ENCODE results near the gene F2R.
A peak's percentile ranks its signal among the peaks of the same experiment; 100 is the strongest.

Gene F2R

GRCh38 chr5:76718381-76718832 is 2.5 kb downstream of the F2R start:
- H3K4me1 Mint-ChIP-seq: peaks cover 38% of the 10 kb centered on the region
- DNase-seq: no peak
- no peaks in the 10 kb centered on the region for H3K9me3 Mint-ChIP-seq
- no peak overlapping the region for H3K27ac Mint-ChIP-seq
- peaks cover 53% of the 10 kb centered on the region for H3K27me3 Mint-ChIP-seq
- CTCF ChIA-PET: interaction anchor here (7.5 kb wide), 1 partner anchor 57 kb away, joined by 54 read pairs; no protein-coding TSS in a partner anchor
- H3K4me3 Mint-ChIP-seq: no peak overlapping the region
- H3K36me3 Mint-ChIP-seq: no peaks in the 10 kb centered on the region

GRCh38 chr5:76718880-76719279 is 3.0 kb downstream of the F2R start:
- no peak overlapping the region for H3K4me3 Mint-ChIP-seq
- H3K4me1 Mint-ChIP-seq: peaks cover 34% of the 10 kb centered on the region
- H3K36me3 Mint-ChIP-seq: no peaks in the 10 kb centered on the region
- DNase-seq: no peak
- no peak overlapping the region for H3K27ac Mint-ChIP-seq
- no peaks in the 10 kb centered on the region for H3K9me3 Mint-ChIP-seq
- CTCF ChIA-PET: interaction anchor here (7.5 kb wide), 1 partner anchor 56 kb away, joined by 54 read pairs; no protein-coding TSS in a partner anchor
- H3K27me3 Mint-ChIP-seq: peaks cover 49% of the 10 kb centered on the region

- H3K27me3 Mint-ChIP-seq: peaks cover 27% of the 10 kb centered on the region
- peaks cover 16% of the 10 kb centered on the region for H3K4me1 Mint-ChIP-seq
- CTCF ChIA-PET: interaction anchor here (7.5 kb wide), 1 partner anchor 54 kb away, joined by 54 read pairs; no protein-coding TSS in a partner anchor
- H3K27ac Mint-ChIP-seq: peak overlapping the region; percentile 8
- DNase-seq: no peak
- no peaks in the 10 kb centered on the region for H3K9me3 Mint-ChIP-seq
- H3K36me3 Mint-ChIP-seq: no peaks in the 10 kb centered on the region
- H3K4me3 Mint-ChIP-seq: no peak overlapping the region
Observed at GRCh38 chr5:76720988-76721569, 5.2 kb downstream of the F2R start.

DNA sequence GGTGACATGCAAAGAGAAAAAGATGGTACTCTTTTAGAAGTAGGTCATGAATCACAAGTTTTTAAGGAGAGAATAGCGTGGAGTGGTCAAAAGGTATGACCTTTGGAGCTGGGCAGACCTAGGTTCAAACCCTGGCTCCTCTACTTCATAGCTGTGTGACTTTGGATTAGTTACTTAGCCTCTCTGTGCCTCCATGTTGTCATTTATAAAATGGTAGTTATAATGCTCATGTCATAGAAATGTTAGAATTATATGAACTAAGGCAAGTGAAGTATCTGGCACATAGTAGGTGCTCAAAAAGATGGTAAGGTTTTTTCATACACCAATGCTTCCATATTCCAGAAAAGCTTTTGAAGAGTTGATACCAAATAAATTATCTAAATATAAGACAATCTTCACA is 7.3 kb downstream of the F2R start:
- H3K4me1 Mint-ChIP-seq: peaks cover 5% of the 10 kb centered on the region

GRCh38 chr5:76723906-76724305 is 8.0 kb downstream of the F2R start:
- no peak for DNase-seq
- no peaks in the 10 kb centered on the region for H3K36me3 Mint-ChIP-seq
- H3K9me3 Mint-ChIP-seq: peaks cover 2% of the 10 kb centered on the region
- H3K27ac Mint-ChIP-seq: no peak overlapping the region
- peaks cover 5% of the 10 kb centered on the region for H3K27me3 Mint-ChIP-seq
- H3K4me3 Mint-ChIP-seq: no peak overlapping the region
- H3K4me1 Mint-ChIP-seq: peaks cover 3% of the 10 kb centered on the region
- CTCF ChIA-PET: no interaction called here

More for the DNA sequence above, 7.3 kb downstream of the F2R start:
- Mint-ChIP-seq H3K4me3 (no peak overlapping the region), H3K36me3 (no peaks in the 10 kb centered on the region), H3K9me3 (peaks cover 1% of the 10 kb centered on the region), H3K27me3 (peaks cover 8% of the 10 kb centered on the region), H3K27ac (no peak overlapping the region)
- CTCF ChIA-PET: interaction anchor here (1.9 kb wide), 2 partner anchors 13 to 51 kb away, joined by 5 to 6 read pairs; no protein-coding TSS in a partner anchor
- no peak for DNase-seq

- peaks cover 3% of the 10 kb centered on the region for H3K4me1 Mint-ChIP-seq
- peaks cover 12% of the 10 kb centered on the region for H3K9me3 Mint-ChIP-seq
- H3K27ac Mint-ChIP-seq: no peak overlapping the region
- DNase-seq: no peak
- H3K4me3 Mint-ChIP-seq: no peak overlapping the region
- CTCF ChIA-PET: no interaction called here
- peaks cover 9% of the 10 kb centered on the region for H3K36me3 Mint-ChIP-seq
- no peaks in the 10 kb centered on the region for H3K27me3 Mint-ChIP-seq
Observed at GRCh38 chr5:76724871-76725270, 8.9 kb downstream of the F2R start.

GRCh38 chr5:76728965-76729364 is 13.0 kb downstream of the F2R start:
- Mint-ChIP-seq H3K27ac (no peak overlapping the region), H3K9me3 (peaks cover 21% of the 10 kb centered on the region), H3K27me3 (peaks cover 5% of the 10 kb centered on the region), H3K4me3 (no peak overlapping the region), H3K36me3 (peaks cover 16% of the 10 kb centered on the region), H3K4me1 (no peaks in the 10 kb centered on the region)
- DNase-seq: no peak
- CTCF ChIA-PET: no interaction called here

DNA sequence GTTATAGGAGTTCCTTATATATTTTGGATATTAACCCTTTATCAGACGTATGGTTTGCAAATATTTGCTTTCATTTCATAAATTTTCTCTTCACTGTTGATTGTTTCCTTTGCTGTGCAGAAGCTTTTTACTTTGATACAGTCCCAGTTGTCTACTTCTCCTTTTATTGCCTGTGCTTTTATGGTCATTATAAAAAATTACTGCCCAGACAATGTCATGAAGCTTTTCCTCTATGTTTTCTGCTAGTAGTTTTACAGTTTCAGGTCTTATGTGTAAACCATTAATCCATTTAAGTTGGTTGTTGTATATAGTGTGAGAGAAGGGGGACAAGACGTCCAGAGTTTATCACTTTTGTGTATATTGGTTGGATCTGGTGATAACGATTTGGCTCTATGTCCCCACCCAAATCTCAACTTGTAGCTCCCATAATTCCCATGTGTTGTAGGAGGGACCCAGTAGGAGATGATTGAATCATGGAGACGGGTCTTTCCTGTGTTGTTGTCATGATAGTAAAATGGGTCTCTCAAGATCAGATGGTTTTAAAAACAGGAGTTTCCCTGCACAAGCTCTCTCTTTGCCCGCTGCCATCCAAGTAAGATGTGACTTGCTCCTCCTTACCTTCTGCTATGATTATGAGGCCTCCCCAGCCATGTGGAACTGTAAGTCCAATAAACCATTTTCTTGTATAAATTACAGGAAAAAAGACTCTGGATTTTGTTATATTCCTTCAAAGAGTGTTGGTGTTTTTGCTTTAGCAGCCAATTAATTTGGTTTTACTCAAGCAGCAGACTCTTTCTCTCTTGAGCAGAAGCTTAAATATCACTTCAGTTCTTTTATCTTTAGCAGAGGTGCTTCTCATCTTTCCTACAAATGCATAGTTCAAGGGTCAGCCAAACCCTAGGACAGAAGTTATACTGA is 13.7 kb downstream of the F2R start:
- Mint-ChIP-seq H3K4me1 (no peaks in the 10 kb centered on the region), H3K36me3 (peaks cover 16% of the 10 kb centered on the region), H3K4me3 (no peak overlapping the region), H3K27ac (no peak overlapping the region), H3K9me3 (peaks cover 21% of the 10 kb centered on the region), H3K27me3 (peaks cover 5% of the 10 kb centered on the region)
- no peak for DNase-seq
- CTCF ChIA-PET: no interaction called here

GRCh38 chr5:76732405-76733048 is 16.6 kb downstream of the F2R start:
- peaks cover 5% of the 10 kb centered on the region for H3K27me3 Mint-ChIP-seq
- no peak overlapping the region for H3K4me3 Mint-ChIP-seq
- H3K9me3 Mint-ChIP-seq: peaks cover 21% of the 10 kb centered on the region
- CTCF ChIA-PET: interaction anchor here (1.0 to 1.5 kb wide), 2 partner anchors 15 to 42 kb away, joined by 3 read pairs; no protein-coding TSS in a partner anchor
- peak overlapping the region; percentile 16 for H3K27ac Mint-ChIP-seq
- peaks cover 16% of the 10 kb centered on the region for H3K36me3 Mint-ChIP-seq
- peaks cover 14% of the 10 kb centered on the region for H3K4me1 Mint-ChIP-seq
- DNase-seq: no peak

DNA sequence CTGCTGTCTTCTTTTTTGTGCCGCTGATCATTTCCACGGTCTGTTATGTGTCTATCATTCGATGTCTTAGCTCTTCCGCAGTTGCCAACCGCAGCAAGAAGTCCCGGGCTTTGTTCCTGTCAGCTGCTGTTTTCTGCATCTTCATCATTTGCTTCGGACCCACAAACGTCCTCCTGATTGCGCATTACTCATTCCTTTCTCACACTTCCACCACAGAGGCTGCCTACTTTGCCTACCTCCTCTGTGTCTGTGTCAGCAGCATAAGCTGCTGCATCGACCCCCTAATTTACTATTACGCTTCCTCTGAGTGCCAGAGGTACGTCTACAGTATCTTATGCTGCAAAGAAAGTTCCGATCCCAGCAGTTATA is 17.1 kb downstream of the F2R start:
- H3K27me3 Mint-ChIP-seq: peaks cover 5% of the 10 kb centered on the region
- peaks cover 16% of the 10 kb centered on the region for H3K36me3 Mint-ChIP-seq
- H3K4me1 Mint-ChIP-seq: peaks cover 19% of the 10 kb centered on the region
- no peak for DNase-seq
- CTCF ChIA-PET: interaction anchor here (1.0 to 1.5 kb wide), 2 partner anchors 16 to 41 kb away, joined by 3 read pairs; no protein-coding TSS in a partner anchor
- peak overlapping the region; percentile 16 for H3K27ac Mint-ChIP-seq
- H3K4me3 Mint-ChIP-seq: no peak overlapping the region
- peaks cover 21% of the 10 kb centered on the region for H3K9me3 Mint-ChIP-seq

DNA sequence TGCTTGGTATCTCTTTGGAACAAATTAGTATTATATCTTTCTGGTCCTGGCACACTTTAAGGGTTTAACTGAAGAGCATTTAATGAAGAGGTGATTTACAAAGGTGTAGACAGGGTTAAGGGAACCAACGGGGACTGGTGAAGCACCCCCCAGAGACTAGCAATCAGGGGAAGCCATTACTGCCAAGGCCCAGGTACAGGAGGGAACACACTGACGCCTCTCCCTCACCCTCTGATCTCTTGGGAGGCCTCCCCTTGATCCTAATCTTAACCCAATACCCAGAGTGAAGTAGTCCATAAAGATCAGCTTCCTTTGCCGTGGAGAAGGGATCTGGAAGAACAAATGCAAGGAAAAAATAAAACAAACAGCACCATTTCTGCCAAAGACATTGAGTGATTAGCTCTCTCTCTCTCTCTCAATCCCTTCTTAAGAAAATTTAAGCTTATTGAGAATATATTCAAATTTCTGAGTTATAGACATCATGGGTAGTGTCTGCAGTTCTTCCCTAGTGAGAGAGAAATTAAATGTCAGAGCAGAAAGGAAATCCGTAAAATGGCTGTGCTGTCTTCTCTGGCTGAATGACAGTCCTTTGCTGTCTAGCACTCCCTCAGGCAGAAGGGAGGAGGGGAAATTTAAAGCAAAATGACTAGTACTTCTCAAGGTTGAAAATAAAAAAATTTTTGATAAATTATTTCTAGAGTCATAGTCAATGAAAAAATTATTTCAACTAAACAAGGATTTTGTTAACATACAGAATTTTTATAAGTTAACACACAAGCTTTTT is 20.0 kb downstream of the F2R start:
- DNase-seq: no peak
- CTCF ChIA-PET: interaction anchor here (1.9 to 2.9 kb wide), 2 partner anchors 13 to 39 kb away, joined by 5 to 13 read pairs; no protein-coding TSS in a partner anchor
- H3K9me3 Mint-ChIP-seq: peaks cover under 1% of the 10 kb centered on the region
- peak overlapping the region; percentile 33 for H3K27ac Mint-ChIP-seq
- H3K4me1 Mint-ChIP-seq: peaks cover 44% of the 10 kb centered on the region
- no peak overlapping the region for H3K4me3 Mint-ChIP-seq
- H3K27me3 Mint-ChIP-seq: peaks cover 3% of the 10 kb centered on the region
- peaks cover 1% of the 10 kb centered on the region for H3K36me3 Mint-ChIP-seq

DNA sequence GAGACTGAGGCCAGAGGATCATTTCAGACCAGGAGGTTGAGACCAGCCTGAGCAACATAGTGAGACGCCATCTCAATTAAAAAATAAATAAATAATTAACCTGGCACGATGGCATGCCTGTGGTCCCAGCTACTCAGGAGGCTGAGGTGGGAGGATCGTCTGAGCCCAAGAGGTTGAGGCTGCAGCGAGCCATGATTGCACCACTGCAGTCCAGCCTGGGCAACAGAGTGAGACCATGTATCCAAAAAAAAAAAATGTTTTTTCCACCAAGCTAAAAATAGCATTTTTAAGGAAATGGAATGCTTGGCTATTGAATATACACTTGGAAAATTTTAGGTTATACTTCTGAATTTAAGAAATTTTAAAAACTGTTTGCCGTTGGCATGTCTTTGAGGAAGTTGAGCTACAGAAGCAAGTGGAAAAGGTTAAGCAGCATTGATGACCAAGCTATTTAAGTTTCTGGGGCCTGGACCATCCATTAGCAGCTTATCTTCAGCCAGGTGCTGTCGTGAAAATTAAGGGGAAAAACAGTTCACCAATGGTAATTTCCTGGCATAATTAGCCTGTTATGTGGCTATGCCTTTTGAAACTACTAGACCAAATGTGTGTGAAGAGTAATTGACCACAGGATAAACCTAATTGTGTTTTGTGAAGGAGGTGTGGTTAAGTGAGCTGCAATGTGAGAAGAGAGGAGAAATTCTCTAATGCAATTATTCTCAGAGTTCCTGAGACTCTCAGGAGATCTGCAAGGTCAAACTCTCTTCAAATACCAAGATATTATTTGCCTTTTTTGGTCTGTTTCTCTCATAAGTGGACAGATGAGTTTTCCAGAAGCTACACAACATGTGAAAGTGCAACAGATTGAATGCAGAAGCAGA is 21.0 kb downstream of the F2R start:
- no peaks in the 10 kb centered on the region for H3K27me3 Mint-ChIP-seq
- no peak for DNase-seq
- CTCF ChIA-PET: interaction anchor here (0.7 to 2.9 kb wide), 3 partner anchors 14 to 334 kb away, joined by 3 to 13 read pairs (median 5); no protein-coding TSS in a partner anchor
- H3K4me3 Mint-ChIP-seq: no peak overlapping the region
- peak overlapping the region; percentile 57 for H3K27ac Mint-ChIP-seq
- H3K9me3 Mint-ChIP-seq: no peaks in the 10 kb centered on the region
- H3K36me3 Mint-ChIP-seq: peaks cover 1% of the 10 kb centered on the region
- peaks cover 53% of the 10 kb centered on the region for H3K4me1 Mint-ChIP-seq

GRCh38 chr5:76737846-76738245 is 21.9 kb downstream of the F2R start:
- peaks cover 1% of the 10 kb centered on the region for H3K36me3 Mint-ChIP-seq
- H3K27me3 Mint-ChIP-seq: no peaks in the 10 kb centered on the region

More at GRCh38 chr5:76737846-76738245, 21.9 kb downstream of the F2R start:
- Mint-ChIP-seq H3K4me3 (no peak overlapping the region), H3K4me1 (peaks cover 53% of the 10 kb centered on the region), H3K9me3 (no peaks in the 10 kb centered on the region), H3K27ac (peak overlapping the region; percentile 97)
- CTCF ChIA-PET: interaction anchor here (2.5 to 2.9 kb wide), 2 partner anchors 37 kb away, joined by 13 to 21 read pairs; no protein-coding TSS in a partner anchor
- no peak for DNase-seq
